B cell (primary cell): ENCODE measurements around the gene PRTG. TPM values are rescaled to one million over a fixed set of nuclear protein-coding genes. Genes with fewer than 3 reads are reported as not detected.

Experiments
- ATAC-seq: fragments of 200-7000 bp; cut with Tn5 transposase; one replicate; pipeline ENCODE4 v1.10.0; 2021; ENCODE audit warnings: low read depth, mild to moderate bottlenecking, moderate number of reproducible peaks, moderate library complexity
- CTCF ChIA-PET: fragments of 350-600 bp; sonication (Branson Sonifier 250); formaldehyde crosslinking; loops from one replicate; lab custom pipeline; 2021; ENCODE audit warnings: antibody characterized with exemption, inconsistent platforms; lab: Charles Lee
- POLR2A ChIA-PET: fragments of 350-600 bp; sonication (Branson Sonifier 250); formaldehyde crosslinking; loops from one replicate; lab custom pipeline; 2021; ENCODE audit warnings: antibody characterized with exemption; lab: Charles Lee
- DNase-seq: peaks from one replicate; pipeline ENCODE4 v3.0.0; 2013
- H2AFZ ChIP-seq: 2 replicates; pipeline ENCODE4 v1.6.1; 2012; ENCODE audit warnings: mild to moderate bottlenecking, low read depth, low read length; ENCODE audit not compliant: insufficient read depth, poor library complexity, severe bottlenecking
- H3K27ac ChIP-seq, 2 donors: 1 replicate in 1 of 2; 2 replicates in 1 of 2; pipeline ENCODE4 v1.5.1; 2012 to 2013; ENCODE audit warnings: low read length in 2 of 2, mild to moderate bottlenecking in 2 of 2, moderate library complexity in 1 of 2
- H3K27me3 ChIP-seq, 4 experiments: fragments of 200-600 bp in 1 of 4; sonication (generic) in 1 of 4; replicated peaks in 1 of 4; 1 replicate in 2 of 4; 2 replicates in 2 of 4; pipeline versions ENCODE4 v1.6.1 to v1.7.0; 2013 to 2016; ENCODE audit warnings: low read length in 3 of 4, mild to moderate bottlenecking in 2 of 4, mixed read lengths in 1 of 4, moderate library complexity in 1 of 4; ENCODE audit not compliant: insufficient read depth in 4 of 4, control insufficient read depth in 3 of 4; ENCODE audit errors: control extremely low read depth in 1 of 4
- H3K36me3 ChIP-seq, 2 experiments: replicated peaks in 1 of 2; 1 replicate in 1 of 2; 2 replicates in 1 of 2; pipeline versions ENCODE4 v1.6.1 to v1.7.1; 2013; ENCODE audit warnings: low read length in 1 of 2; ENCODE audit not compliant: insufficient read depth in 2 of 2, control insufficient read depth in 1 of 2; ENCODE audit errors: control extremely low read depth in 1 of 2, extremely low read depth in 1 of 2
- H3K4me1 ChIP-seq, 2 donors: fragments of 200-600 bp in 1 of 2; sonication (generic) in 1 of 2; 1 replicate in 1 of 2; 2 replicates in 1 of 2; pipeline versions ENCODE4 v1.5.1 to v1.6.1; 2013 to 2017; ENCODE audit warnings: low read length in 2 of 2; ENCODE audit not compliant: control insufficient read depth in 2 of 2, insufficient read depth in 2 of 2
- H3K4me2 ChIP-seq: replicated peaks from 2 replicates; pipeline ENCODE3; 2012; ENCODE audit warnings: mild to moderate bottlenecking, low read depth, low read length; ENCODE audit not compliant: poor library complexity, severe bottlenecking
- H3K4me3 ChIP-seq, 5 experiments: fragments of 200-600 bp in 1 of 5; sonication (generic) in 1 of 5; 1 replicate in 3 of 5; 2 replicates in 2 of 5; pipeline versions ENCODE4 v1.5.1 to v1.7.0; 2011 to 2016; ENCODE audit warnings: low read length in 4 of 5, mild to moderate bottlenecking in 4 of 5, low read depth in 2 of 5, control low read depth in 1 of 5, moderate library complexity in 1 of 5; ENCODE audit not compliant: insufficient read depth in 1 of 5; ENCODE audit errors: control extremely low read depth in 1 of 5, extremely low read depth in 1 of 5
- H3K79me2 ChIP-seq: fragments of 200-600 bp; sonication (generic); one replicate; pipeline ENCODE4 v1.6.0; 2016; ENCODE audit warnings: low read length; ENCODE audit not compliant: control insufficient read depth, insufficient read depth
- H3K9ac ChIP-seq: fragments of 200-600 bp; sonication (generic); 2 replicates; pipeline ENCODE4 v1.6.1; 2017; ENCODE audit warnings: mild to moderate bottlenecking, low read length, moderate library complexity
- H3K9me3 ChIP-seq, 3 donors: one replicate each; pipeline versions ENCODE4 v1.6.1 to v1.7.1; 2013; ENCODE audit warnings: low read length in 2 of 3; ENCODE audit not compliant: control insufficient read depth in 2 of 3, insufficient read depth in 1 of 3; ENCODE audit errors: control extremely low read depth in 1 of 3
- H4K20me1 ChIP-seq: 2 replicates; pipeline ENCODE4 v1.6.0; 2012; ENCODE audit warnings: mild to moderate bottlenecking, low read length; ENCODE audit not compliant: insufficient read depth, control insufficient read depth, poor library complexity, severe bottlenecking
- H3K27ac Mint-ChIP-seq: one replicate; pipeline ENCODE4 v1.8.0; 2021; ENCODE audit warnings: mixed read lengths
- H3K27me3 Mint-ChIP-seq: one replicate; pipeline ENCODE4 v1.8.0; 2021; ENCODE audit warnings: mixed read lengths
- H3K4me1 Mint-ChIP-seq: one replicate; pipeline ENCODE4 v1.8.0; 2021; ENCODE audit warnings: mixed read lengths
- H3K4me3 Mint-ChIP-seq: one replicate; pipeline ENCODE4 v1.8.0; 2021; ENCODE audit warnings: mixed read lengths
- H3K9me3 Mint-ChIP-seq: one replicate; pipeline ENCODE4 v1.8.0; 2022; ENCODE audit warnings: mixed read lengths; ENCODE audit not compliant: insufficient read depth
- EZH2 ChIP-seq: IDR thresholded peaks from 2 replicates; pipeline ENCODE4 v1.6.1; 2012; ENCODE audit warnings: borderline replicate concordance, low read depth, mild to moderate bottlenecking, moderate library complexity, low read length; ENCODE audit not compliant: insufficient read depth, poor library complexity, severe bottlenecking
- WGBS: methylation state at CpG from one replicate; pipeline ENCODE4 v1.1.5; 2013; ENCODE audit warnings: missing lambda C conversion rate; ENCODE audit not compliant: insufficient coverage; 5-methylcytosine and 5-hydroxymethylcytosine counted together
- intact Hi-C: fragments of 100-400 bp; cut with micrococcal nuclease; formaldehyde crosslinking; loops from one replicate; pipeline ENCODE4 v1.10.0; 2022
- polyA plus RNA-seq: library from polyadenylated mRNA; depleted of rRNA; stranded (reverse); fragments of >200 nt; gene quantifications from 2 replicates; pipeline ENCODE4 v1.2.3, GENCODE V29; 2012
- total RNA-seq, 2 donors: library from RNA; stranded (reverse); fragments of 120-200 nt in 1 of 2; gene quantifications; 1 replicate in 1 of 2; 2 replicates in 1 of 2; pipeline versions ENCODE4 v1.2.3 to v1.2.4, GENCODE V29; 2013 to 2022
- TF ChIP-seq, protein P1 (sequence below): fragments of 200-600 bp; IDR thresholded peaks from one replicate; pipeline ENCODE4 v1.8.0; 2022; ENCODE audit warnings: antibody characterized with exemption, mild to moderate bottlenecking

The PRTG gene
- total and polyA plus RNA-seq, 2 donors (not counting 1 experiment from before 2014, with no cell fraction given) = not detected

DNA sequence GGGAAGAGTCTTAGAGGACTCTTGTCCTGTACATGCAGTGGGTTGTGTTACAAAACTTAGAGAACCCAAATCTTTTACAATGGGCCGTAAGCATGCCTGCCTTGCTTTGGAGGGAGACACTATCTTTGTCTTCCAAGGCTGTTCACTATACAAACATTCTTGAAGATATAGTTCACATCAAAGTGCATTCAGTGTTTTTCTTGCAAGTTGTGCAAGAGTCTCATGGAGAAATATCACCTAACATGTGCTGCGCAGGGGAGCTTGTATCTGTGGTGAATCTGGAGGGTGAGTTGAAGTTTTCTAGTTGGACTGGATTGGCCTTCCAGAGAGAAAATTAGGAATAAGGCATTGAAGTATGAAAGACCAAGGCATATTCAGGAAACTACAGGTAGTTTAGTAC is 7.8 kb upstream of the PRTG start:
- H3K9me3 Mint-ChIP-seq = no peaks in the 10 kb centered on the region
- intact Hi-C loops = no loop called here
- Histone ChIP-seq H3K9ac (no peak overlapping the region), H3K4me1 (no peaks in the 10 kb centered on the region), H2AFZ (no peak overlapping the region), H3K4me2 (no peak overlapping the region), H4K20me1 (no peaks in the 10 kb centered on the region), H3K27me3 (peaks cover 0 to 4% (median 0%) of the 10 kb centered on the region in 4 experiments), H3K36me3 (no peaks in the 10 kb centered on the region), H3K9me3 (no peaks in the 10 kb centered on the region), H3K4me3 (no peak overlapping the region), H3K27ac (no peak overlapping the region), H3K79me2 (no peaks in the 10 kb centered on the region)
- no peak overlapping the region for H3K27ac Mint-ChIP-seq
- ATAC-seq (no peak), DNase-seq (no peak)
- ChIA-PET CTCF (interaction anchor here (0.9 kb wide), 1 partner anchor 24 kb away, joined by 3 read pairs; no protein-coding TSS in a partner anchor), POLR2A (no interaction called here)
- TF ChIP-seq, protein P1, sequence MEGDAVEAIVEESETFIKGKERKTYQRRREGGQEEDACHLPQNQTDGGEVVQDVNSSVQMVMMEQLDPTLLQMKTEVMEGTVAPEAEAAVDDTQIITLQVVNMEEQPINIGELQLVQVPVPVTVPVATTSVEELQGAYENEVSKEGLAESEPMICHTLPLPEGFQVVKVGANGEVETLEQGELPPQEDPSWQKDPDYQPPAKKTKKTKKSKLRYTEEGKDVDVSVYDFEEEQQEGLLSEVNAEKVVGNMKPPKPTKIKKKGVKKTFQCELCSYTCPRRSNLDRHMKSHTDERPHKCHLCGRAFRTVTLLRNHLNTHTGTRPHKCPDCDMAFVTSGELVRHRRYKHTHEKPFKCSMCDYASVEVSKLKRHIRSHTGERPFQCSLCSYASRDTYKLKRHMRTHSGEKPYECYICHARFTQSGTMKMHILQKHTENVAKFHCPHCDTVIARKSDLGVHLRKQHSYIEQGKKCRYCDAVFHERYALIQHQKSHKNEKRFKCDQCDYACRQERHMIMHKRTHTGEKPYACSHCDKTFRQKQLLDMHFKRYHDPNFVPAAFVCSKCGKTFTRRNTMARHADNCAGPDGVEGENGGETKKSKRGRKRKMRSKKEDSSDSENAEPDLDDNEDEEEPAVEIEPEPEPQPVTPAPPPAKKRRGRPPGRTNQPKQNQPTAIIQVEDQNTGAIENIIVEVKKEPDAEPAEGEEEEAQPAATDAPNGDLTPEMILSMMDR = no peak
- TF ChIP-seq EZH2 = no peak
- no peaks in the 10 kb centered on the region for H3K4me1 Mint-ChIP-seq
- H3K27me3 Mint-ChIP-seq = peaks cover 16% of the 10 kb centered on the region
- WGBS = 100% methylated on average over 1 of the region's 2 CpGs
- no peak overlapping the region for H3K4me3 Mint-ChIP-seq

DNA sequence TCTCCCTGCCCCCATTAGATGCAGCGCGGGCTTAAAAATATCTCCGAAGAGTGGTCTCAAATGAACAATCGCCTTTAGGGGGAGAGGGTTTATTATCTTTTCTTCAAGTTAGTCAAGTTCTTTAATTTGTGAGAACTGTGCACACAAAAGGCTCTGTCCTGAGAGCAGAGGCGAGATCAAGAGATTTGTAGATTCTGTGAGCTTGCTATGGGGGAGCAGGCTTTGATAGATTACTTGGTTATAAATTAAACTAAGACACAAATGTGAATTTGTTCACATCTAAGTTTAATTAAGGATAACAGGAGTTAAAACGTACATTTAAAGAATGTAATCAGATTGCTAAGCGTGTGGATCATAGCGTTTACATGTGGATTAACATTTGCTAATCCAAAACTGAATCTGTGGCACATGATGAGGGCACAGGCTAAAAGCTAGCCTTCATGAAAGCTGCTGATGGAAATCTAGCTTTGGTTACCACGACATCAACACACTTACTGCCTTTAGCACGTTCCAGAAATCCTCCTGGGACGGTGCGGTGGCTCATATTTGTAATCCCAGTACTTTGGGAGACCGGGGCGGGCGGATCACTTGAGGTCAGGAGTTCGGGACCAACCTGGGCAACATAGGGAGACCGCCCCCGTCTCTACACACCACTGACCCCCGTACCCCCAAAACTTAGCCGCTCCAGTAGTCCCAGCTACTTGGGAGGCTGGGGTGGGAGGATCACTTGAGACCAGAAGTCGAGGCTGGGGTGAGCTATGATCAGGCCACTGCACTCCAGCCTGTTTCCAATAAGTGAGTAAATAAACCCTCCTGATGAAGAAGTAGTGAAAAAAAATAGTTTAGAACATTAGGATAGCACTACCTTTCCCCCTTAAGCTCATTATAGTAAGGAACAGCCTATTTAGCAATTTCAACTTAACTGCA is 1.0 kb upstream of the PRTG start:
- 79% methylated on average over 9 of the region's 21 CpGs for WGBS
- ATAC-seq = no peak
- Histone ChIP-seq H3K36me3 (no peaks in the 10 kb centered on the region), H3K27ac (no peak overlapping the region), H4K20me1 (no peaks in the 10 kb centered on the region), H3K27me3 (peaks cover 0 to 40% (median 26%) of the 10 kb centered on the region in 4 experiments), H2AFZ (no peak overlapping the region), H3K4me1 (peaks cover 14 to 17% of the 10 kb centered on the region in 2 donors), H3K4me2 (no peak overlapping the region), H3K9ac (no peak overlapping the region), H3K4me3 (no peak overlapping the region), H3K9me3 (peaks cover 0 to 4% (median 0%) of the 10 kb centered on the region in 3 donors), H3K79me2 (no peaks in the 10 kb centered on the region)
- ChIA-PET CTCF (no interaction called here), POLR2A (no interaction called here)
- H3K27me3 Mint-ChIP-seq = peaks cover 32% of the 10 kb centered on the region
- intact Hi-C loops = no loop called here
- peak overlapping the region; percentile 55 for H3K4me3 Mint-ChIP-seq
- no peak for DNase-seq
- H3K4me1 Mint-ChIP-seq = peaks cover 6% of the 10 kb centered on the region
- H3K9me3 Mint-ChIP-seq = no peaks in the 10 kb centered on the region
- TF ChIP-seq, protein P1 = no peak
- TF ChIP-seq EZH2 = no peak
- no peak overlapping the region for H3K27ac Mint-ChIP-seq
